GM12878 (cell line): Measurements from ENCODE around the gene ROR2.

Experiments used
- CBX5 ChIP-seq: sonication (generic); IDR thresholded peaks from 2 replicates; pipeline ENCODE4 v1.6.1; 2016; ENCODE audit warnings: low read depth, moderate library complexity, mild to moderate bottlenecking, inconsistent platforms
- CHD2 ChIP-seq: IDR thresholded peaks from 2 replicates; pipeline ENCODE4 v1.6.1; 2011; ENCODE audit warnings: low read depth, low read length, improper control_type of control experiment, borderline replicate concordance
- CREM ChIP-seq: IDR thresholded peaks from 2 replicates; pipeline ENCODE4 v1.6.1; 2014; ENCODE audit warnings: antibody characterized with exemption, low read depth
- FOXK2 ChIP-seq: fragments of 450-650 bp; IDR thresholded peaks from 2 replicates; pipeline ENCODE4 v1.6.1; 2017; ENCODE audit warnings: mild to moderate bottlenecking, moderate library complexity
- KAT2A ChIP-seq: conservative IDR thresholded peaks from 2 replicates; pipeline ENCODE4 v1.6.1; 2011; ENCODE audit warnings: low read depth, low read length; ENCODE audit not compliant: control insufficient read depth
- POLR2A ChIP-seq: IDR thresholded peaks from 2 replicates; pipeline ENCODE4 v1.6.1; 2011; ENCODE audit warnings: low read depth, mild to moderate bottlenecking, low read length
- POLR2AphosphoS5 ChIP-seq: IDR thresholded peaks from 2 replicates; pipeline ENCODE4 v1.6.1; 2011; ENCODE audit warnings: mild to moderate bottlenecking, low read length, inconsistent platforms
- ZNF24 ChIP-seq: fragments of 450-650 bp; IDR thresholded peaks from 2 replicates; pipeline ENCODE4 v1.6.1; 2017; ENCODE audit warnings: antibody characterized with exemption, mild to moderate bottlenecking
- ZNF274 ChIP-seq: IDR thresholded peaks from one replicate; pipeline ENCODE4 v1.8.0; 2011; ENCODE audit not compliant: insufficient read length, insufficient read depth
- TF ChIP-seq, protein P1 (sequence below), 3 experiments: IDR thresholded peaks in 2 of 3; conservative IDR thresholded peaks in 1 of 3; 2 replicates each; pipeline ENCODE4 v1.5.1; 2011; ENCODE audit warnings: low read depth in 3 of 3, low read length in 3 of 3, mild to moderate bottlenecking in 3 of 3, control low read depth in 2 of 3, moderate library complexity in 2 of 3, inconsistent platforms in 1 of 3, mixed read lengths in 1 of 3; ENCODE audit not compliant: control insufficient read depth in 2 of 3, insufficient read depth in 1 of 3; ENCODE audit errors: extremely low read depth in 1 of 3
- TF ChIP-seq, protein P2 (sequence below): IDR thresholded peaks from 2 replicates; pipeline ENCODE4 v1.6.1; 2012; ENCODE audit warnings: low read depth, low read length, improper control_type of control experiment
- TF ChIP-seq, protein P3 (sequence below): IDR thresholded peaks from 2 replicates; pipeline ENCODE4 v1.6.1; 2012; ENCODE audit warnings: mild to moderate bottlenecking, low read depth, low read length

DNA sequence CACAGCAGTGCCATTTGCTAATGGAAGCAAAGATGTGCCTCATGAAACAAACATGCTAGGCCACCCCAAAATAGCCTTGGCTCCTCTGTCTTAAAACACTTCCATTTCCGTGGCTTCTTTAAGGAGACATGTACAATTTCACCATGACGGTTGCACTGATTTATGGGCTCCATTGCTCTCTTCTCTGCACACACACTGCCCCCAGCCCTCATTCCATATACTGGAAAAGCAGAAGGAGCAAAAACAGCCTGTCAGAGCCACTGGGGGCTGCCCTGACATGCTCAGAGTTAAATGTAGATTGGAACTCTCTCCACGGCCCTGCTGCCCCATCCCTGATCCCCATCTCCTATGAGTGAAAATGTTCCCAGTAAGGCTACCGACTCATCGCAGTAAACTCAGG lies 114.8 kb downstream of the ROR2 start:
- TF ChIP-seq CHD2, result no peak
- TF ChIP-seq FOXK2, result no peak
- TF ChIP-seq, protein P1, sequence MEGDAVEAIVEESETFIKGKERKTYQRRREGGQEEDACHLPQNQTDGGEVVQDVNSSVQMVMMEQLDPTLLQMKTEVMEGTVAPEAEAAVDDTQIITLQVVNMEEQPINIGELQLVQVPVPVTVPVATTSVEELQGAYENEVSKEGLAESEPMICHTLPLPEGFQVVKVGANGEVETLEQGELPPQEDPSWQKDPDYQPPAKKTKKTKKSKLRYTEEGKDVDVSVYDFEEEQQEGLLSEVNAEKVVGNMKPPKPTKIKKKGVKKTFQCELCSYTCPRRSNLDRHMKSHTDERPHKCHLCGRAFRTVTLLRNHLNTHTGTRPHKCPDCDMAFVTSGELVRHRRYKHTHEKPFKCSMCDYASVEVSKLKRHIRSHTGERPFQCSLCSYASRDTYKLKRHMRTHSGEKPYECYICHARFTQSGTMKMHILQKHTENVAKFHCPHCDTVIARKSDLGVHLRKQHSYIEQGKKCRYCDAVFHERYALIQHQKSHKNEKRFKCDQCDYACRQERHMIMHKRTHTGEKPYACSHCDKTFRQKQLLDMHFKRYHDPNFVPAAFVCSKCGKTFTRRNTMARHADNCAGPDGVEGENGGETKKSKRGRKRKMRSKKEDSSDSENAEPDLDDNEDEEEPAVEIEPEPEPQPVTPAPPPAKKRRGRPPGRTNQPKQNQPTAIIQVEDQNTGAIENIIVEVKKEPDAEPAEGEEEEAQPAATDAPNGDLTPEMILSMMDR (IDR thresholded peaks at IDR 0.05 in 2 of 3, conservative IDR thresholded peaks at IDR 0.05 in 1 of 3; ENCODE audit: control insufficient read depth in 2 of 3, extremely low read depth in 1 of 3, insufficient read depth in 1 of 3, low read depth in 3 of 3, low read length in 3 of 3), result no peak
- no peak for TF ChIP-seq KAT2A
- no peak for TF ChIP-seq CBX5
- TF ChIP-seq, protein P2, sequence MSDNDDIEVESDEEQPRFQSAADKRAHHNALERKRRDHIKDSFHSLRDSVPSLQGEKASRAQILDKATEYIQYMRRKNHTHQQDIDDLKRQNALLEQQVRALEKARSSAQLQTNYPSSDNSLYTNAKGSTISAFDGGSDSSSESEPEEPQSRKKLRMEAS, result no peak
- no peak for TF ChIP-seq POLR2AphosphoS5
- TF ChIP-seq POLR2A, result no peak
- TF ChIP-seq, protein P3, sequence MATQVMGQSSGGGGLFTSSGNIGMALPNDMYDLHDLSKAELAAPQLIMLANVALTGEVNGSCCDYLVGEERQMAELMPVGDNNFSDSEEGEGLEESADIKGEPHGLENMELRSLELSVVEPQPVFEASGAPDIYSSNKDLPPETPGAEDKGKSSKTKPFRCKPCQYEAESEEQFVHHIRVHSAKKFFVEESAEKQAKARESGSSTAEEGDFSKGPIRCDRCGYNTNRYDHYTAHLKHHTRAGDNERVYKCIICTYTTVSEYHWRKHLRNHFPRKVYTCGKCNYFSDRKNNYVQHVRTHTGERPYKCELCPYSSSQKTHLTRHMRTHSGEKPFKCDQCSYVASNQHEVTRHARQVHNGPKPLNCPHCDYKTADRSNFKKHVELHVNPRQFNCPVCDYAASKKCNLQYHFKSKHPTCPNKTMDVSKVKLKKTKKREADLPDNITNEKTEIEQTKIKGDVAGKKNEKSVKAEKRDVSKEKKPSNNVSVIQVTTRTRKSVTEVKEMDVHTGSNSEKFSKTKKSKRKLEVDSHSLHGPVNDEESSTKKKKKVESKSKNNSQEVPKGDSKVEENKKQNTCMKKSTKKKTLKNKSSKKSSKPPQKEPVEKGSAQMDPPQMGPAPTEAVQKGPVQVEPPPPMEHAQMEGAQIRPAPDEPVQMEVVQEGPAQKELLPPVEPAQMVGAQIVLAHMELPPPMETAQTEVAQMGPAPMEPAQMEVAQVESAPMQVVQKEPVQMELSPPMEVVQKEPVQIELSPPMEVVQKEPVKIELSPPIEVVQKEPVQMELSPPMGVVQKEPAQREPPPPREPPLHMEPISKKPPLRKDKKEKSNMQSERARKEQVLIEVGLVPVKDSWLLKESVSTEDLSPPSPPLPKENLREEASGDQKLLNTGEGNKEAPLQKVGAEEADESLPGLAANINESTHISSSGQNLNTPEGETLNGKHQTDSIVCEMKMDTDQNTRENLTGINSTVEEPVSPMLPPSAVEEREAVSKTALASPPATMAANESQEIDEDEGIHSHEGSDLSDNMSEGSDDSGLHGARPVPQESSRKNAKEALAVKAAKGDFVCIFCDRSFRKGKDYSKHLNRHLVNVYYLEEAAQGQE, result no peak
- no peak for TF ChIP-seq CREM
- TF ChIP-seq ZNF274, result no peak
- TF ChIP-seq ZNF24, result no peak
